IPS DF 4.7 (cell line): ENCODE measurements around the gene GRB10.
"Not testable (repeated sequence)": the region's sequence is repeated elsewhere in the genome, so short reads cannot be mapped to it uniquely, and the experiment has no call there.

Experiments
- DNase-seq: peaks from one replicate; pipeline ENCODE4 v3.0.0-alpha.2; 2013; ENCODE audit warnings: low spot score; ENCODE audit errors: extremely low read depth

Gene GRB10

DNA sequence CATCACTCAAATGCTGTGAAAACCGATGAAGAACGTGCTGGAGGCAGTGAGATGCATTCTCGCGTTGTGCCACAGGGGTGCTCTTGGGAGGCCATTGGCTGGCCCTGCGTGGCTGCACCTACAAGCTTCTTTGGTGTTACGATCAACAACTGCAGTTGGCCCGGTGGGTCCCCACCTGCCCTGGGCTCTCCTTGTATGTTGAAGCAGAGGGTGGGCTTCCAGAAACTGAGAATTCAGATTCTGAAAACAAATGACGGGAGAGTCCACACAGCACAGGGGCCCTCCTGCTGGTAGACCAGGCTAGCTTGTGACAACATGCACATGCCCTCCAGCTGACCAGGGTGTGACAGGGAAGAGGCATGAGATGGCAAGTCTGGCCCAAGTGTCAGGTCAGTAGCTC, 193.8 kb downstream of the GRB10 start:
- no peak for DNase-seq

DNA sequence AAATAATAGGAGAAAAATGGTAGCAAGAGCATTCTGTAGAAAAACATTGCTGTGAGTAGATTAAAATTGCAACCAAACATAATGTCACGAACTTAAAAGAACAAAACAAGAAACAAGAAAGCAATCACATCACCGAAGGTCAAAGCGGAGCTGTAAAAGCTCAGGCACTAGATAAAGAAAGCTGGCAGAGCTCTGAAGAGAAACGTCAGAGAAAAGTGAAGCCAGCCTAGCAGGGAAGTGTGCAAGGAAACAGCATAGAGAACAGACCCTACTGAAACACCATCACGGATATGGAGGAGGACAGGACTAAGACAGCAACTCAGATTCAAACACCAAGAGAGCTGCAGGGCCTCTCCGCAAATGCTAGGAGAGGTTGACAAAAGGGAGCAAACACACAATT, 195.0 kb downstream of the GRB10 start:
- DNase-seq, result no peak

DNA sequence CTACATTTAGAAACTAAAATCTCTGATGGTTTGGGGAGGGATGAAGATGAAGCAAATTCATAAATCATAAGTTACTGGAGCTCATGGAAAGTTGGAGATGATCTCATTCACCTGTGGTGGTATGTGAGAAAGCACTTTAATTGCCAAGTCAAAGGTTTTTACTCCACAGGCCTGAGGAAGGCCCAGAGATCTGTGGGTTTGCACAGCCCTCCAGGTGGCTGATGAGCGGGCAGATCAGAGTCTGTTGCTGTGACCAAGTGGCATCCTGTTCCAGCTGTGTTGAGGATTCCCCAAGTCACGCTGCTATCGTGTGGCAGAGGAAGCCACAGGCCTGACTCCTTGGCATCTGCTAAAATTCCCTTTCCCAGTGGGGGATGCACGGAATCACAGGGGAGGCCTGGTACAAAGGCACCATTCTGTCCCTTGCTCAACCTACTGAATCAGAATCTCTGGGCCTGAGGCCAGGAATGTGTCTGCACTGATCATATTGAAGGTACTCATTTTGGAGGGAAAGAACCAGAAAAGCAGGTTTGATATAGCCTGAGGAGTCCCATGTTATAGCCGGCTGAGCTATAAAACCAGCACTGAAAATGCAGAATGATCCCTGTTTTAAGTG, 197.8 kb downstream of the GRB10 start:
- no peak for DNase-seq

DNA sequence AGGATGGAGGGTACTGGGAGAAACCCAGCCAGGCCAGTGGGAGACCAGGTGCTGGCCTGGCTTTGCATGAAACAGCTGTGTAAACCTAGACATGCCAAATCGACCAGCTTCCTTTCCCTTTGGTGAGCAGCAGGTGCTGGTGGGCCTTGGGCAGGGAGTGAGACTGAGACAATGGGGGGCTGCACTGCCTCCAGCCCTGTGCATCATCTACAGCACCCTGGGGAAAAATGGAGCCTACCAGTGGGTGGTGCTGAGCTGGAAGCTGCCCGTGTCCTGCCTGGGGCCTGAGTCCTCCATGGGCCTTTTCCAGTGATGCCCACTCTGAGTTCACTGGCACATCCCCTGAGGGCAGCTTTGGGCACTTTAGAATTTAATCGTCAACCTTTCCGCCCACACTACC, 198.3 kb downstream of the GRB10 start:
- no peak for DNase-seq

DNA sequence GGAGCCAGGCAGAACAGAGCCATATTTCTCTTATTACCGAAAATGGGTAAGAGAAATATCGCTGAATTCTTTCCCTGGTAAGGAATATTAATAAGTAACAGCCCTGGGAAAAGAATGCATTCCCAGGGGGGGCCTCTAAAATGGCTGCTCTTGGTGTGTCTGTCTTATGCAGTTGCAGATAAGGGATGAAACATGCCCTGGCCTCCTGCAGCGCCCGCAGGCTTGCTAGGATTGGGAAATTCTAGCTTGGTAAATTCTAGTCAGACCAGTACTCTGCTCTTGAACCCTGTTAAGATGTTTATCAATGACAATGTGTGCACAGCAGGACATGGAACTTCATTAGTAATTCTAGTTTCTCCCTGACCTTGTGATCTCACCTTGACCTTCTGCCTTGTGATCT, 199.4 kb downstream of the GRB10 start:
- DNase-seq, result not testable (repeated sequence)

DNA sequence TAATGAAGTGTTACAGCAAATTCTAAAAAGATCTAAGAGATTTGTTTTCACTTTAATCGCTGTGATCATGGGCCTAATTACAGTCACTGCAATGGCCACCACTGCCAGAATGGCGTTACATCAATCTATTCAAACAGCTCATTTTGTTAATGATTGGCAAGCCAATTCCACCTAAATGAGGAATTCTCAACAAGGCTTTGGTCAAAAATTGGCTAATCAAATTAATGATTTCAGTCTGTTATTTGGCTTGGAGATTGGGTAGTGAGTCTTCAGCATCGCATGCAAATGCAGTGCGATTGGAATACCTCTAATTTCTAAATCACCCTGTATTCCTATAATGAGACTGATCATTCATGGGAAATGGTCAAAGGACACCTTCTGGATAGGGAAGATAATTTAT, 200.4 kb downstream of the GRB10 start:
- DNase-seq, result not testable (repeated sequence)

DNA sequence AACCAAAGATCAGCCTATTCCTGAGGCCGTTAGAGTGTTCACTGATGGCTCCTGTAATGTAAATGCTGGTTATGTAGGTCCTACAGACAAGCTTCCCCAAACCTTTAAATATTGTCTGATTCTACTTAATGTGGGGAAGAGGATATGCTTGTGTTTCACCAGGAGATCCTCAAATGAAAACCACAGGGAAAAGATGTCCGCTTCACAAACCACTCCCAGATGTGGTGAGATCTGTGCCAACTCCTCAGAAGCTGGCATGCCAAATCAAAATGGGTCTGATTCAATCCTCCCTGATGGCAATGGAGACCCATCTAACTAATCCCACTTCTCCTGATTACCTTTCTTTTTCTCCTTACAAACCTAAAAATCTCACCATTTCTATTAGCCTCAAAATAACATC, 202.0 kb downstream of the GRB10 start:
- DNase-seq, result not testable (repeated sequence)

DNA sequence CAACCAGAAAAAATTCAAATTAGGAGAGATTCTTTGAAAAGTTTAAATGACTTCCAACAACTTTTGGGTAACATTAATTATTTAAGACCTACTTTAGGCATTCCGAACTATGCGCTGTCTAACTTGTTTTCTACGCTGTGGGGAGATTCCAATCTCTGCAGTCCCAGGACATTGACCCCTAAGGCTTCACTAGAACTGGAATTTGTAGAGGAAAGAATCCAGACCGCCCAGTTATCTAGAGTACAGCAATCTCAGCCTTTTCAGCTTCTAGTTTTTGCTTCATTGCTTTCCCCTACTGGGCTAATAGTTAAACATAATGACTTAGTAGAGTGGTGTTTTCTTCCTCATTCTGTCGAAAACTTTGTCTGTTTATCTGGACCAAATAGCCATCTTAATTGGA, 202.6 kb downstream of the GRB10 start:
- no peak for DNase-seq

DNA sequence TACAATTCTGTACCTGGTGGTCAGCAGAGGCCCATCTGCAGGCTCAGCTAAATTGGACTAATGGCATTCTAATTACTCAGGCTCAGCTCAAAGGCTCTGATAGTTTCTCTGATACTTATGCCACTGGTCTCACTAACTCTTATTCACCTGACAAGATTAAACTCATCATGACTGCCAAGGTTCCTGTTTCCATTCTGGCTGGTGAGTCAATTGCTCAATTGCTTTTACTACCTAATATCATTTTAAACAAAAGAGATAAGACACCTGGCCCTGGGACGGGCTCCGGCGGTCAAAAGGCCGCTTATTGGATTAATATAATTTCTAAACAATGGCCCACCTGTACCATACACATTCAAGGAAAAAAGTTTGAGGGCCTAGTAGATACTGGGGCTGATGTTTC, 204.6 kb downstream of the GRB10 start:
- not testable (repeated sequence) for DNase-seq

DNA sequence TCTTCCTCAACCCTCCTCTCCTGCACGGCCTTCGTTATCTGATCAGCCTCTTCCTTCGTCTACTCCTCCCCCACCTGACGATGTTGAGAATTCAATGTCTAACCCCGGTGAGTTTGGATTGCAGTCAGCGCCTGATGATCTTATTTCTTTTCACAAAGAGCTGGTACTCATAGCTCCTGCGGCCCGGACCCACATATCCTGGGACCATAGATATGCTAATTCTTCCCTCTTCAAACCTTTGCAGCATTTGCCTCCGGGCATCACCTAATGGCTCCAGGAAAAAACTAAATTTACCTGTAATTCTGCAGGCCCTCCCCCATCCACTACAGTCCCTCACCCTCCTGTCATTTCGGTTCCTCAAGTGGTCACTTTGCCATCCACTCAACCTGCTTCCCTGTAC, 205.1 kb downstream of the GRB10 start:
- no peak for DNase-seq

DNA sequence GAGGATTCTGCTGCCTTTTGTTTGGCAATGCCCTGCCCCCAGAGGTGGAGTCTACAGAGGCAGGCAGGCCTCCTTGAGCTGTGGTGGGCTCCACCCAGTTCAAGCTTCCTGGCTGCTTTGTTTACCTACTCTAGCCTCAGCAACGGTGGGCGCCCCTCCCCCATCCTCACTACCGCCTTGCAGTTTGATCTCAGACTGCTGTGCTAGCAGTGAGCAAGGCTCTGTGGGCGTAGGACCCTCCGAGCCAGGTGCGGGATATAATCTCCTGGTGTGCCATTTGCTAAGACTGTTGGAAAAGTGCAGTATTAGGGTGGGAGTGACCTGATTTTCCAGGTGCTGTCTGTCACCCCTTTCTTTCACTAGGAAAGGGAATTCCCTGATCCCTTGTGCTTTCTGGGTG, 206.3 kb downstream of the GRB10 start:
- DNase-seq, result not testable (repeated sequence)

DNA sequence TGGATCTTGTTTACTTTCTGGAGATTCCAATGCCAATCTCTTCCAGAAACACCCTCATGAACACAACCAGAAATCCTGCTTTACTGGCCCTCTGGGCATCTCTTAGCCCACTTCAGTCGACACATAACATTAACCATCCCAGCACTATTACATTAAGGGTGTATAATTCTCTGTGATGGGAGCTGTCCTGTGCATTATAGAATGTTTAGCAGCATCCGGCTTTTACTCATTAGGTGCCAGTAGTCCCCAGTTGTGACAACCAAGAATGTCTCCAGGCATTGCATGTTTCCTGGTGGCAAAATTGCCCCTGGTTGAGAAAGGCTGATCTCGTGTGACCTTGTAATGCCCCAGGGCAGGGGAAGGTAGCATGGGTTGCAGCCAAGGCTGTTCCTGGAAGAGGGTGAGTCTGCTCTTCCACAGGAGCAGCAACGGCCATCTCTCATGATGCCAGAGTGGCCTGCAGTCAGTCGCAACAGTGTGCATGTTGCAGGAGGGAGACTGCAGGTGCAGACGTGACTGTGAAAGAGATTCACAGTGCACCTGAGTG, 214.9 kb downstream of the GRB10 start:
- DNase-seq, result no peak

DNA sequence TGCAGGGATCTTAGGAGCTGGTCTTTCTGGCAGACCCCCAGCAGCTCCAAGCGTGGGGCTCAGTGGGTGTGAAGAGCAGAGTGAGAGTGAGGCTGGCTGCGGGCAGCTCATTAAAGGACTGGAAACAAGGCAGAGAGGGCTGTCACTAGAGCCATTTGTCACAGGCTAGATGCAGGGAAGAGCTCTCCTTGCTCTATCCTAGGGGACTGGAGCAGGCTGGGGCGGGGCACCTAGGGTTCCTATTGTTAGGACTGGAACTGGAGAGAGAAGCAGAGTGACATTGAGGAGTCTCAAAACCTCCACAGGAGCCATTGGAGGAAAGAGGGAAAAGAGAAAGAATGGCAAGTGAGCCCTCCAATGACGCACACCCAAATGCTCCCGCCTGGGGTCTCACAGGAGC, 216.7 kb downstream of the GRB10 start:
- DNase-seq, result no peak

DNA sequence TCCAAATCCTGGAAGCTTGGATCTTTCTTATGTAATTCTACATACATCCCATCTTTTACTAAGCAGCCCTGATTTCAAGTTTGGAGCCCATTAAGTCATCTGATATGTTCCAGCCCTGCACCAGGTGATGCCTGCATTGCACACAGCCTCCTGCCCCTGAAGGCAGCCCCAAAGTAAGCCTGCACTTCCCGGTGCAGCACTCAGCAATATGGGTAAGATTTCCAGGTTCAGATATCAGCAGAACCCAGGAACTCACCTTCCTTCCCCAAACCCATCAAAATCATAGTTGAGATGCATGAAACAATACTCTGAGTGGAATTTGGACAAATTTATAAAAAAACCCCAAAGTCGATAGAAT, 217.2 kb downstream of the GRB10 start:
- DNase-seq, result no peak

DNA sequence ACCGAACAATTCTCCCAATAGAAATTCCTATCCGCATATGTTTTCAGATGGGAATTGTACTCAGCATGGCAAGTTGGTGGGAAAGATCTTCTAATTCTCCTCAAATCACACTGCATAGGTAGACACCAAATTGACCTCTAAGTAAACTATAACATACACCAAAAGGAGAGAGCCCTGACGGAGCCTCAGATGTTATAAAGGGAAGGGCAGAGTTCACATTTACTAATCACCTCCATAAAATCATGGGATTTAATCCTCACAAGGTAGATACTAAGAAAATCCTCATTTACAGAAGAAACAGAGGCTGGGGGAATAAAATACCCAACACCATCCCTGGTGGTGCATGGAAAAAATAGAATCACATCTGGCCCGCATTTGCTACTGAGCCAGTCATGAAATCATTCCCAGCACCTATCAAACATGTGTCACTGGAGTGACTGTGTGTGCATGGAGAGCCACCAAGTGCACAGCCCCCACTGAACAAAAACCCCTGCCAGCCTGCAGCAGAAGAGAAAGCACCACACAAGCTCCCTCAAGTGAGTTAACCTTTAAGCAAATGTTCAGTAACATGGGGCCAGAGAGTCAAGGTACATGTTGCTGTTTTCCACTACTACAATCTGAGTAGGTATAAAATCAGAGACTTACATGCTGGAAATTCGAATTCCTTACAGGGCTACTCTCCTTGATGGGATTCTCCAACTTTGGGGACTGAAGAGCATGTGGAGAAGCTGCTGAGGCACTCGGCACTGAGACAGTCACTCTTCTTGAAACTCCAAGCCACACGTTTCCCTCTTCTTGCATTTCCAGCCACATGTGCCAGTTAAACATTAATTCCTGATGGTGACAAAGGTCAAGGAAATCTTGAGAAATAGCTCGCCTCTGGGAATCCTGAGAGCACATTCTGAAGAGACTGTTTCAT, 217.8 kb downstream of the GRB10 start, which contains the start of gene DDC:
Gene DDC (minus strand): TSS at position 766 of the 919 bp plus-strand sequence. CDS start 21,320 bp downstream, outside the sequence.
- DNase-seq, result no peak

DNA sequence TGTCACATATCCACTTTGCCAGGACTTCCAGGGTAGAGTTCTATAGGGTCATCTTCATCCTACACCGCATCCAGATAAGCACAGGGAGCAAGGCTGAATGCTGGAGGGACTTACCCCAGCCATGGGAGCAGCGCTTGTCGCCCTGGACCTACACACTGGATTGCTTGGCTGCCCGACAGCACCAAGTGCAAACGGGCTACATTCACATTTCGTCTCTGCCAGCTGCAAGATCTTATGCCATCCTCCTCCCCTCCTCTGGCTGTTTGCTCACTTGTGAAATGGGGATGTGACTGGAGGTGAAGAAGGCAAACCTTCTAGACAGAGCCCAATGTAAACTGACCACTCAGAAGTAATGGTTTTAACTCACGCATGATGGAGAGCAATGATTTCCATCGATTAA, 218.5 kb downstream of the GRB10 start:
- DNase-seq, result no peak

DNA sequence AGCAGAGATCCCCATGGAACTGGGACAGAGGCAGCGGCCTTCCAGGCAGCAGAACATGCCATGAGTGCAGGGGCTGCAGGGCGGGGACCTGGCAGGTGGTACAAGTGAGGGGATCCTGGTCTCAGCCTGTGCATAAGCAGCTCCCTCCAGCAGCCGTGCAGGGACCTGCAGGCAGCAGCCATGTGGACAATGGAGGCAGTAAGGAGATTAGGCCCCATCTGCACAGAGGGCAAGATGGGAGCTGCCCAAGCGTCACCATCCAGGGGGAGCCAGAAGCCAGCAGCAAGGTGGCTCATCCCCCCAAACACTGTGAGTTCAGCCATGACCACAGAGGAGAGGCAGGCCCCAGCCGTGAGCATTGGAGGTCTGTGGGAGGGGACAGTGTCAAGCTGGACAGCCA, 220.6 kb downstream of the GRB10 start:
- no peak for DNase-seq

DNA sequence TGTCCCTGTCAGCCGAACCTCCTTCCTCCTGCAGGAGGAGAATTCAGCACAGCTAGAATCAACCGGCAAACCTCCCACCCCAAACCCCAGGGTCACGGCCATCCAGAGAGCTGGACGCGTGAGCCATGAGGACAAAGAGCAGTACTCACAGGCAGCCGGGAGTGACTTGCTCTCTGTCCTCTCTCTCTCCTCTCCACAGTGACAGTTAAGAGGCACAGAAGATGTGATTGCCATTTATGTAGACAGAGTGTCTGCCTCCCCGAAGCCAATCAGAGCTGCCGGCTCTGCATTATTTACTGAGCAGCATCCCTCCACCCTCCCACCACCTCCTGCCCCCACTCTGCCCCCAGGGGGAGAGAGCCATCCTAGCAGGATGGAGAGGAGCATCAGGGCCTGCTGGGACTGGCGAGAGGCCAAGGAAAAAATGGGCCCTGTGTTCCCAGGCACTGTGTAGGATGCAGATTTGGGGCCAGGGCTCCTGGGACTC, 221.8 kb downstream of the GRB10 start:
- DNase-seq, result no peak

DNA sequence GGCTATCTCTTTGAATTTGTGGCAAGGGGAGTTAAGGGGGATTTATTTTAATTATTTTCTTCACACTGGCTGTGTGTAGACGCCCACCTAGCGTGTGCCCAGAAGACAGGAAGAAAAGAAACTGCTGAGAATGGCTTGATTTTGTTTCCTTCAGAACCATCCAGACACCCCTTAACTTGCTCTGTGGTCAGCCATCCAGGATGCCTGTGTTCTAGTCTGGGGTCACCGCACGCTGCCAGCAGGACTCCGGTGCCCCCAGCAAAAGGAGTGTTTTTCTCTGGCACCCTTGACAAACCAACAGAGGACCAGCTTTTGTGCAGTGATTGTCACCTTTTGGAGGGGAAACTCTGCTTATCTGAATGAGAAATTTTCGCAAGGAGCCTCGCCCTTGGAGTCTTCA, 222.8 kb downstream of the GRB10 start:
- DNase-seq, result no peak

DNA sequence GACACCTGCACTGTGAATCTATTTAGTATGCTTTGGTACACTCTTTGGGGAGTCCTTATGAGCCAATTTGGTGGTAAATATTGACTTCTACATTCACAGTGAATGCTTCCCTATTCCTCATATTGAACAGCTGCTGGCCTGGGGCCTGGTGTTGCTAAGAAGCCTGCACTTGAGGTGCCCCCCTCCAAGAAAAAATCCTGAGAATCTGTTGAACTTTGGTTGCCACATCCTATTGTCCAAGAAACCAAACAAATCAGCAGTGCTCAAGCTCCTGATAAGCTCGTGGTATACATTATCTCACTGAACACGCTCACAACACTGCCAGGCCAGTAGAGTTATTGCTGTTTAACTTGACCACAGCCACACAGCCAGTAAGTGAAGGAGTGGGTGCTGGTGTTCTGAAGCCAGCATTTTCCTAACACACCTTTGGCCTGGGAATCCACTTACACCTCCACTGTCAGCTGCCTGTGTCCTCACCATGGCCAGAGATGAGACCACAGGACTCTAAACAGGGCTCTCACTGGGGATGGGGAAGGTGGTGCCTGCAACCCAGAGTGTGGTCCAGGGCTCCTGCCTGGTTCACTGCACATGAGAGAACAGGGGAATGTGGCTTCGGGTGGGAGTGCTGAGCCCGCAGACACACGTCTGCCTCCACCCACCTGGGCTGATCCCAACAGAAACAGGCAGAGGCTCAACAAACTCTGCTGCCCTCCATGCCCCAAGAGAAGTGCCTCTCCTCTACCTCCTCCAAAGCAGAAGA, 224.2 kb downstream of the GRB10 start:
- DNase-seq, result no peak

DNA sequence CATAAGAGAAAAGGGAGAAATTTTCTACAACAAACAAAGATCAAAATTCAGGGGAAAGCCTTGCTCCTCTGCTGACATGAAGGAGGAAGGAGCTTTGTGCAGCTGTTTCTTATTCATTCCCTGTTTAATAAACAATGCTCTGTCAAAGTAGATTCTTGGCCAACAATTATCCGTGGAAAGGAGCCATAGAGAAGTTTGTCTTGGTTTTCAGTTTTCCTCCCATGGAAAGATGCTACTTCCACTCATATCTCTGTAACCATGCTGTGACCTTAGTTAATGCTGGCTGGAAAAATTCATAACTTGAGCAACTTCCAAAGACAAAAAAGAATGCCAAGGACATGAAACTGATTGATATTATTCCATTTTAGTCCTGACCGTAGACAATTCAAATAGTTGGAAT, 225.6 kb downstream of the GRB10 start:
- DNase-seq, result no peak
